Regular cardiac myocyte (primary cell): ENCODE measurements around the gene PREX1. TPM values are rescaled to one million over a fixed set of nuclear protein-coding genes. Genes with fewer than 3 reads are reported as not detected.

Experiments used
- total RNA-seq: library from RNA; depleted of rRNA; stranded (reverse); fragments of >200 nt; gene quantifications from 2 replicates; pipeline ENCODE4 v1.2.3, GENCODE V29; 2014

Gene PREX1, protein sequence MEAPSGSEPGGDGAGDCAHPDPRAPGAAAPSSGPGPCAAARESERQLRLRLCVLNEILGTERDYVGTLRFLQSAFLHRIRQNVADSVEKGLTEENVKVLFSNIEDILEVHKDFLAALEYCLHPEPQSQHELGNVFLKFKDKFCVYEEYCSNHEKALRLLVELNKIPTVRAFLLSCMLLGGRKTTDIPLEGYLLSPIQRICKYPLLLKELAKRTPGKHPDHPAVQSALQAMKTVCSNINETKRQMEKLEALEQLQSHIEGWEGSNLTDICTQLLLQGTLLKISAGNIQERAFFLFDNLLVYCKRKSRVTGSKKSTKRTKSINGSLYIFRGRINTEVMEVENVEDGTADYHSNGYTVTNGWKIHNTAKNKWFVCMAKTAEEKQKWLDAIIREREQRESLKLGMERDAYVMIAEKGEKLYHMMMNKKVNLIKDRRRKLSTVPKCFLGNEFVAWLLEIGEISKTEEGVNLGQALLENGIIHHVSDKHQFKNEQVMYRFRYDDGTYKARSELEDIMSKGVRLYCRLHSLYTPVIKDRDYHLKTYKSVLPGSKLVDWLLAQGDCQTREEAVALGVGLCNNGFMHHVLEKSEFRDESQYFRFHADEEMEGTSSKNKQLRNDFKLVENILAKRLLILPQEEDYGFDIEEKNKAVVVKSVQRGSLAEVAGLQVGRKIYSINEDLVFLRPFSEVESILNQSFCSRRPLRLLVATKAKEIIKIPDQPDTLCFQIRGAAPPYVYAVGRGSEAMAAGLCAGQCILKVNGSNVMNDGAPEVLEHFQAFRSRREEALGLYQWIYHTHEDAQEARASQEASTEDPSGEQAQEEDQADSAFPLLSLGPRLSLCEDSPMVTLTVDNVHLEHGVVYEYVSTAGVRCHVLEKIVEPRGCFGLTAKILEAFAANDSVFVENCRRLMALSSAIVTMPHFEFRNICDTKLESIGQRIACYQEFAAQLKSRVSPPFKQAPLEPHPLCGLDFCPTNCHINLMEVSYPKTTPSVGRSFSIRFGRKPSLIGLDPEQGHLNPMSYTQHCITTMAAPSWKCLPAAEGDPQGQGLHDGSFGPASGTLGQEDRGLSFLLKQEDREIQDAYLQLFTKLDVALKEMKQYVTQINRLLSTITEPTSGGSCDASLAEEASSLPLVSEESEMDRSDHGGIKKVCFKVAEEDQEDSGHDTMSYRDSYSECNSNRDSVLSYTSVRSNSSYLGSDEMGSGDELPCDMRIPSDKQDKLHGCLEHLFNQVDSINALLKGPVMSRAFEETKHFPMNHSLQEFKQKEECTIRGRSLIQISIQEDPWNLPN (N-terminal part only)
- total RNA-seq = 14.9 and 39.7 TPM in 2 replicates

DNA sequence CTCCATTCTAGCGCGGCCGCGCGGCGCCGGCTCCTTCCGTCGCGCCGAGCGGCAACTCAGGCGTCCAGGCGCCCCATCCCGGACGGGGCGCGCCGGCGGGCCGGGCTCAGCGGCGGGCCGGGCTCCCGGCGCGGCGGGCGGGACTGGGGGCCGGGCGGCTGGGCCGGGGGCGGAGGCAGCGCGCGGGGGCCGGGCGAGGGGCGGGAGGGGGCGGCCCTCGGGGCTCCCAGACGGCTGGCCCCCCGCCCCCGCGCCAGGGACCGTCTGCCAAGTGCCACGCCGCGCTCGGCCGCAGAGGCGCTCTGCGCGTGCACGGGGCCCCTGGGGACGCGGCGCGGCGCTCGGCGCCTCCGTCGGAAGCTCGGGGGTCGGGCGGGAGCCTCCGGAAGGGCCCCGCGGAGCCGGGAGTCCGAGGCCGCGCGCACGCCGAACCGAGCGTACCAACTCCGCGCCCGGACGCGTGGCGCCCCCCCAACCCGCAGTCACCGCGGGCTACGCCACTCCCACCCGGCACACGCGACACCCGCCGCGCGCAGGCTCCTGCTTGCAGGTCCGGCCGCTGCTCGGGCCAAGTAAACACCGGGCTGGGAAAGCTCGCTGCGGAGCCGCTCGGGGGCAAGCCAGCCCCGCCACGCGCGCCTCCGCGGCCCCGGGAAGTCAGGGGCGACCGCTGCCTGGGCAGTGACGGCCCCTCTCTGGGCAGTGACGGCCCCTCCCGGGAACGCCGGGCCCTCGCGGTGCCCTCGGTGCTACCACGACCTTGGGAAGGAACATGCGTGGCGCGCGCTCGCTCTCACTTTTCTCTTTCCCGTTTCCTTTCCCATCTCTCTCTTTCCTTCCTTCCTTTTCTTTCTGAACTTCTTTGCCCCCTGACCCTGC lies at the start of gene PREX1:
PREX1 (minus strand) TSS at position 145 of the 879 bp plus-strand sequence; CDS start at position 6, 139 bp downstream.

Other genes with a start within 250 kb of the PREX1 start
- gene ARFGEF2, start 93.7 kb upstream of the PREX1 start, total RNA-seq = 46.0 and 56.1 TPM in 2 replicates
- gene CSE1L, start 218.3 kb upstream of the PREX1 start, total RNA-seq = 69.9 and 141 TPM in 2 replicates